Epithelial cell of prostate (primary cell): ENCODE results near the gene TCEANC.
"Not testable (repeated sequence)": the region's sequence is repeated elsewhere in the genome, so short reads cannot be mapped to it uniquely, and the experiment has no call there.

Experiments
- DNase-seq: peaks from one replicate; pipeline ENCODE4 v3.0.0-alpha.2; 2011; ENCODE audit warnings: low read depth, low spot score
- H3K27ac ChIP-seq: fragments of 450-650 bp; 2 replicates; pipeline ENCODE4 v1.5.1; 2017; ENCODE audit warnings: mild to moderate bottlenecking

TCEANC gene

DNA sequence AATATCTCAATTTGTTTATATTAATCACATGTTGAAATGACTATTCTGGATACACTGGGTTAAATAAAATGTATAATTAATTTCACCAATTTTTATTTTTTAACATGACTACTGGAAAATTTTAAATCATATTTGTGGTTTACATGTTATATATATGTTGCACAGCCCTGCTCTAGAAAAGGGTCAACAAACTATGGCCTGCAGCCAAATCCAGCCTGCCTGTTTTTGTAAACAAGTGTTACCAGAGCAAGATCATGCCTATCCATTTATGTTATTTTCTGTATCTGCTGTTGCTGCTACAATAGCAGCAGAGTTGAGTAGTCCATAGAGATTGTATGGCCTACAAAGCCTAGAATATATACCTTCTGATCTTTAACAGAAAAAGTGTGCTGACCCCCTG is 1.2 kb downstream of the TCEANC start:
- DNase-seq, result no peak
- peak overlapping the region; percentile 89 for H3K27ac ChIP-seq

DNA sequence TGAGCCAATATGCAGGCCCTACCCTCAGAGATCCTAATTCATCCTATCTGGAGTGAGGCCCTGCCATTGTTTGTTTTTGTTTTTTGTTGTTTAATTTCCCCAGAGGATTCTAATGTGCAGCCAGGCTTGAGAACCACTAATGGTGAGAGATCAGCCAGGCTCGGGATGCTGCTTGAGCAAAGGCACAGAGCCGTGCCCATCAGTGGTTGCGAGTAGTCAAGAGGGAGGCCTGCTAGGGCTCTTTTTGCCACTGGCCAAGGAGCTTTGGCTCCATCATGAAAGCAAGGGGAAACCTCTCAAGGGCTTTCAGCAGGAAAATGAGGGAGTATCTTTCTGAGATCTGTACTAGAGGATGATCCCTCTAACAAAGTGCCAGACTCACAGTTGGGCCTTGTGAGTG is 2.7 kb downstream of the TCEANC start:
- H3K27ac ChIP-seq, result no peak overlapping the region
- DNase-seq, result no peak

DNA sequence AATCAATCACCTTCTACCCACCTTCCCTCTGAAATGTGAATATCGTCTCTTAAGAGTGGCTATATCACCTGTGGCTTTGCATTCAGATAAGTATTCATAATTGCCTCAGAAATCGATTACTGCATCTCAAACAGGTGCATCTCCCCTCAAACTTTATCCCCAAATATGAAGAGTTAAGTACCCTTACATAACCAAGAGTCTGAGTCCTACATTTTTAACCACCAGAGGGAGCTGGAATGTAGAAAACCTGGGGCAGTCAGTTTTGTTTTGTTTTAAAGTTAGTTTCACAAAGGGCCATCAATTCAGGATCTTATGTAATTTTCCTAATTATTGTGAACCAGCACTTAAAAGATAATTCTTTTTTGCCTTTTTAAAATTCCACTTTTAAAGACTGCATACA is 5.7 kb downstream of the TCEANC start:
- H3K27ac ChIP-seq, result peak overlapping the region; percentile 85
- no peak for DNase-seq

GRCh38 chrX:13659063-13659462 is 6.1 kb downstream of the TCEANC start:
- DNase-seq, result no peak
- H3K27ac ChIP-seq, result peak overlapping the region; percentile 85

DNA sequence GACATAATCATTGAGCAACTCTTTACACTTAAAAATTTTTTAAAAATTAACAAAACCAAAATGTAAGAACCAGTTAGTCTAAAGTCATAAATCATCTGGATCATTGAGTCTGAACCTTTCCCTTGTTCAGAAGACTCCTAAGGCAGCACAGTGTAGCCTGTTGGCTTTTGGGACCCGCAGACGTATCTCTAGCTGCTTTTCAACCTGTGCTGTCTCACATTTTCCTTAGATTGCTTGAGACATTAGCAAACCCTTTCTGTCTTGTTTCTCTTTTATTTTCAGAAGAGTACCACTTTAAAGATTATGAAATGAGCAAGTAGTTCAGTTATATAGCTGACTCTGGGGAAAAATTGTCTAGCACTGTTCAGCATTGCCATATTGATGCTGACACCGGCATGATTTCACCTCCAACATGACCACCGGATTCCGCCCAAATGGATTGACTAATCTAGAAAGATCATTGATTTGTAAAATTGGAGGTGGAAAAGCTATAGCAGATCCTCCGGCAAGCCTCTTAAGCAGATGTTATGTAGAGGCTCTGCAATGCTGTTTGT is 8.9 kb downstream of the TCEANC start:
- no peak overlapping the region for H3K27ac ChIP-seq
- DNase-seq, result no peak

GRCh38 chrX:13662355-13662791 is 9.4 kb downstream of the TCEANC start:
- no peak for DNase-seq
- H3K27ac ChIP-seq, result no peak overlapping the region

GRCh38 chrX:13664020-13664419 is 11.1 kb downstream of the TCEANC start:
- H3K27ac ChIP-seq, result peak overlapping the region; percentile 32
- DNase-seq, result no peak

DNA sequence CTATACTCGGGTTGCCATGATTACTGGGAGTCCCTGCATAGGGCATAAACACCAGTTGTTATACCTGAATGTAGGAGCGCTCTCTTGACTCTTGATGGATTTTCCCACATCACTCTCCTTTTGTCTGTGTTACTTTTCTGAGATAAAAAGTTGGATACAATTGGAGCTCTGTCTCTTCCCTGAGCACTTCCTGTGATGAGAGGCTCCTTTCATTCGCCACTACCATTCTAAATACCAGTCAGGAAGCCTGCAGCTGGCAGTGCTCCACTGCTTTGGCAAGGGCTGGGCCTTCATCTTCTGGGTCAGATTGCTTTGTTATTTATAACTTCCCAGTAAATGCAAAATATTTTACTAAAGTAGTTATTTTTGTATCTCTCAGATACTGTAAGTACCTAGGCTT is 13.9 kb downstream of the TCEANC start:
- DNase-seq, result no peak
- H3K27ac ChIP-seq, result no peak overlapping the region

GRCh38 chrX:13667919-13668318 is 15.0 kb downstream of the TCEANC start:
- peak overlapping the region; percentile 62 for H3K27ac ChIP-seq
- DNase-seq, result no peak

DNA sequence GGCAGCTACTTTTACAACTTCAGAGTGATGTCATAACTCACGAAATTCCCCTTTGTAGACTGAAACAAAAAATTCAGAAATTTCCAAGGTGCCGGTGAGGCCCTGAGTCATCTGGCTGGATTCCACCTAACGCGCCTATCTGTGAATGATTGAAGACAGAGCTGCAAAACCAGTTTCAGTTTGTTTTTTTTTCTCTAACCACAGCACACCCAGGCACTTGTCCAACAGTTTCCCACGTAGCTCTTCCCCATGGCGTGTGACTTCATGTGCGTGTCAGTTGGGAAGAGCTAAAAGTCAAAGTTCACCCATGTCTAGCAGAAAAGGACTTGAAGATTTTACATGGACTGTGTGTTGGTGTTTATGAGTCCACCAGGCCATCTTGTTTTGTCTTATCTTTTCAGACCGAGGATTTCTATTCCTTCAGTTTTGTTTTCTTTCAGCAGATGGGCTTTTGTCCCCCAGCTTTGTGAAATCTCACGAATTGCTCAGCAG is 16.4 kb downstream of the TCEANC start:
- H3K27ac ChIP-seq, result peak overlapping the region; percentile 62
- DNase-seq, result peak; percentile 83

GRCh38 chrX:13669755-13670154 is 16.8 kb downstream of the TCEANC start:
- not testable (repeated sequence) for DNase-seq
- peak overlapping the region; percentile 62 for H3K27ac ChIP-seq

GRCh38 chrX:13670197-13670596 is 17.3 kb downstream of the TCEANC start:
- no peak overlapping the region for H3K27ac ChIP-seq
- DNase-seq, result no peak

DNA sequence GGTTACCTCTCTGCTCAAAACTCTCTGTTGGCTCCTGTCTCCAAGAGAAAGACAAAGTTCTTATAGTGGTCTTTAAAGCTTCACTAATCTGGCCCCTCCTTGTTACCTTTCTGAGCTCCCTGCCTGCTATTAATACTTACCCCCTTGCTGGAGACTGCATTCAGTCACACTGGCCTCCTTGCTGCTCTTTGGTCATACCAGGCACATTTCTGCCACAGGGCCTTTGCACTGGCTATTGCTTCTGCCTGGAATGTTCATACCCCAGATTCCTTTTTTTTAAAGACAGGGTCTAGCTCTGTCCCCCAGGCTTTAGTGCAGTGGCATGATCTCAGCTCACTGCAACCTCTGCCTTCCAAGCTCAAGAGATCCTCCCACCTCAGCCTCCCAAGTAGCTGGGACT is 20.1 kb downstream of the TCEANC start:
- H3K27ac ChIP-seq, result no peak overlapping the region
- DNase-seq, result no peak

DNA sequence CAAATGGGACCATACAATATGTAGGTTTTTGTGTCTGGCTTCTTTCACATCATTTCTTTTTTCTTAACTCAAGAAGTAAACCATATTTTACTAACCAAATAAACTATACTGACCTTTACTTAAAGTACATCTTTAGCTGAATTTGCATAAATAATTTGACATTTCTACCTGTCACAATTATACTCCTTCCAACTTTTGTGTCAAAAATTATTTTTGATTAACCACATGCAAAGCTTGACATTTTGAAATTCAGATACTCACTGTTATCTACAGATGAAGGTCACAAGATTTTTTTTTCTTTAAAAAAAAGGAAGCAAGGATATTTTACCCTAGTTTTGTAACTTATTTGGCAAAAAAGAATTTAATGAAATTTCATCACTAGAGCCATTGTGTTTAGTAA is 23.9 kb downstream of the TCEANC start:
- DNase-seq, result no peak
- H3K27ac ChIP-seq, result no peak overlapping the region

GRCh38 chrX:13679700-13680099 is 26.8 kb downstream of the TCEANC start:
- not testable (repeated sequence) for DNase-seq, H3K27ac ChIP-seq

- no peak overlapping the region for H3K27ac ChIP-seq
- no peak for DNase-seq
These were observed 28.7 kb downstream of the TCEANC start for GRCh38 chrX:13681595-13681994.

DNA sequence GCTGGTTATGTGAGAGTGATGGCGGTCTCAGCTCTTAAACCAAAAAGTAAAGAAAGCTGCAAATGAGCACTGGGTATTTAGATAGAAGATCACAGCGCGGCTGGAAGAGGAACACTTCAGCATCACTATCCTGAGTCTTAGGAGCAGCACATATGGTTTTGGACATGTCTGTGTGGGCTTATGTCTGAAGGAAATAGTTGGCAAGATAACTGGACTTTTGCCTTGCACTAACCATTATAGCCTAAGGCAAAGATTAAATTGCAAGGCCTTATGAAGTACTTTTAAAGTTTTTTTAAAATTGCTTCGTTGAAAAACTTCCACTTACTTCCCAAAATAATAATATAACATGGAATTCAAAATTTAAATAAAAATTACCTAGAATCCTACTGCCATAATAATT is 31.4 kb downstream of the TCEANC start:
- no peak overlapping the region for H3K27ac ChIP-seq

DNA sequence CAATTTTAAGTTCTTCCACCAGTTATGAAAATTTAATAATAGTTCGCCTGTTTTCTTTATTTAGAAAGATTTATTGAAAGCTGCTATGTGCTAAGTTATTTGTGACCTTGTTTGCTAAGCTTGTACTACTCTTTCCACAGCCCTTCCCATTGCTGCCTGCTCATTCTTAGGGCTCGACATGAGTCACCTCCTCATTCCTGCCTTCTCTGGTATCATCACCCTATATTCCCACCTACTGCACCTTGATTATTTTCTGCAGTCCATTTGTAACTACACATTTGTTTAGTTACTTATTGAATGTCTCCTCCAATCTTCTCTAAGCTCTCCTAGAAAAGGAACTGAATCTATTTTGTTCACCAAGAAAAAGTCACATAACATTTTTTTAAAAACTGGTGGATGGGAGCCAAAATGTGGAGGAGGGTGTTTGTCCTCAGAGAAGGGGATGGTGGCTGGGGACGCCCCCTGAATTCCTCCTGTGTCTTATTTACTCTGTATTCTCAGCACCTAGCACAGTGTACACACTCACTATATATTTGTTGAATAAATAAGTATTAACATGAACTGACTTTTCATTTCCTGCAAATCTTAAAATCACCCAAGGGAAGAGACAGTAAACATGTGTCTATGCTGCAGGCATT is 32.3 kb downstream of the TCEANC start:
- no peak for DNase-seq
- peak overlapping the region; percentile 12 for H3K27ac ChIP-seq

More for the DNA sequence above, 31.4 kb downstream of the TCEANC start:
- DNase-seq, result no peak

DNA sequence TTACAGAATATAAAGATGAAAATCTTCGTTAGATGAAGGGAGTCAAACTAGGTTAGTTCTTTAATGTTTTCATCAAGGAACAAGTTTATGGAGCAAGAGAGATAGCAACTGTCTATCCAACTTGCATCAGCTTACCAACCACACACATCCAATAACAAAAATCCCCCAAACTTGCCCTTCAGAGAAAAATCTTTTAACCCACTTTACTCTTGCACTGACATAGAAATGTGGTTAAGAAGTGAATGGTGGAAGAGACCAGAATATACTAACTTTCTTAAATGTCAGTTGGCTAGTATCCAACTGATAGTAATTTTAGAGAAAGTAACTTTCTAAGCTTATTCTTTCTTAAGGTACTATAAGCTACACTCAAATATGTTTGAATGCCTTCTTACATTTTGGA is 34.3 kb downstream of the TCEANC start:
- H3K27ac ChIP-seq, result no peak overlapping the region

GRCh38 chrX:13688384-13688957 is 35.5 kb downstream of the TCEANC start:
- peak overlapping the region; percentile 85 for H3K27ac ChIP-seq
- DNase-seq, result no peak

More for the DNA sequence above, 34.3 kb downstream of the TCEANC start:
- no peak for DNase-seq

GRCh38 chrX:13688958-13689740 is 36.2 kb downstream of the TCEANC start, which contains the start of gene RAB9A:
TSS of gene RAB9A (plus strand) at chrX:13689128. CDS start at chrX:13708747, 19,619 bp downstream.
- H3K27ac ChIP-seq, result peak within 1 kb of the TSS; percentile 85
- DNase-seq, result no peak
